ENCODE measurements around the gene ANGPTL1. TPM values are rescaled to one million over a fixed set of nuclear protein-coding genes. Genes with fewer than 3 reads are reported as not detected.

The ANGPTL1 gene
- total and polyA plus RNA-seq, 10 of the 15 experiments (the other 5 are each of a cell fraction or from before 2014, with no cell fraction given), result not detected

GRCh38 chr1:178874966-178875365, 4.1 kb upstream of the ANGPTL1 start:
- Histone ChIP-seq H3K4me2 (ENCODE audit: control insufficient read depth, insufficient read depth) (no peak overlapping the region), H4K20me1 (ENCODE audit: control insufficient read depth, insufficient read depth) (no peaks in the 10 kb centered on the region), H3K27ac (ENCODE audit: control insufficient read depth, insufficient read depth) (no peak overlapping the region), H3K9me3 (replicated peaks; ENCODE audit: control insufficient read depth, insufficient read depth, low read length) (no peaks in the 10 kb centered on the region), H2AFZ (ENCODE audit: control insufficient read depth, low read depth, low read length) (no peak overlapping the region), H3K27me3 (replicated peaks in 1 of 2; ENCODE audit: control insufficient read depth in 2 of 2, insufficient read depth in 2 of 2, low read length in 1 of 2) (no peaks in the 10 kb centered on the region), H3K9ac (ENCODE audit: control insufficient read depth, insufficient read depth, low read length) (no peak overlapping the region), H3K79me2 (ENCODE audit: control insufficient read depth, insufficient read depth, low read length) (no peaks in the 10 kb centered on the region), H3K4me1 (ENCODE audit: control insufficient read depth, insufficient read depth, low read length) (no peaks in the 10 kb centered on the region), H3K36me3 (ENCODE audit: control insufficient read depth in 2 of 2, insufficient read depth in 2 of 2, low read length in 1 of 2) (no peaks in the 10 kb centered on the region), H3K4me3 (no peak overlapping the region)
- in situ Hi-C loops (cut with MboI), result no loop called here
- WGBS (ENCODE audit: insufficient coverage, insufficient replicate concordance, low lambda C conversion rate, missing lambda C conversion rate), result 64% methylated on average over 2 of the region's 2 CpGs
- DNase-seq (ENCODE audit: low read depth, low spot score) (no peak), FAIRE-seq (no peak), ATAC-seq (no peak)
- SMC1A ChIA-PET (ENCODE audit: uncharacterized antibody, unreplicated experiment), result interaction anchor here (1.3 kb wide), 1 partner anchor 18 kb away, joined by 3 read pairs; no protein-coding TSS in a partner anchor
- BruUV-seq (replicated peaks), result no TSS peak
- intact Hi-C loops (cut with micrococcal nuclease; ENCODE audit: unreplicated experiment), result no loop called here
- RAD21 ChIA-PET (ENCODE audit: unreplicated experiment), result no interaction called here
- CTCF ChIA-PET, result no interaction called here
- POLR2A ChIA-PET, result no interaction called here
- no peak for TF ChIP-seq WRNIP1 (IDR thresholded peaks at IDR 0.05; ENCODE audit: borderline replicate concordance, low read depth, low read length)
- no peak for TF ChIP-seq ATF3 (IDR thresholded peaks at IDR 0.05; ENCODE audit: borderline replicate concordance, extremely low read depth, low read depth, low read length)
- no peak for TF ChIP-seq SRF (IDR thresholded peaks at IDR 0.05; ENCODE audit: low read depth in 2 of 2, low read length in 2 of 2)
- TF ChIP-seq JUNB (IDR thresholded peaks at IDR 0.05), result no peak
- TF ChIP-seq SIN3A (IDR thresholded peaks at IDR 0.05; ENCODE audit: low read depth, low read length), result no peak
- no peak for TF ChIP-seq E4F1 (IDR thresholded peaks at IDR 0.05; ENCODE audit: borderline replicate concordance, partially characterized antibody)
- TF ChIP-seq E2F8 (IDR thresholded peaks at IDR 0.05; ENCODE audit: low read depth, partially characterized antibody), result no peak
- TF ChIP-seq CREB1 (IDR thresholded peaks at IDR 0.05; ENCODE audit: low read depth), result no peak
- TF ChIP-seq KLF5 (IDR thresholded peaks at IDR 0.05; ENCODE audit: partially characterized antibody), result no peak
- no peak for TF ChIP-seq ZBTB40 (IDR thresholded peaks at IDR 0.05; ENCODE audit: borderline replicate concordance)
- TF ChIP-seq EZH2 (IDR thresholded peaks at IDR 0.05; ENCODE audit: borderline replicate concordance, control insufficient read depth, low read depth, low read length), result no peak
- TF ChIP-seq RFX5 (IDR thresholded peaks at IDR 0.05; ENCODE audit: low read depth, low read length), result no peak
- no peak for TF ChIP-seq CHD2 (IDR thresholded peaks at IDR 0.05; ENCODE audit: borderline replicate concordance, low read depth, low read length)
- TF ChIP-seq SPI1 (IDR thresholded peaks at IDR 0.05; ENCODE audit: borderline replicate concordance, insufficient read depth, low read depth, low read length), result no peak

All from GM12878 (cell line).